Measurements from ENCODE around the gene PKHD1.

GRCh38 chr6:51986864-51987263, 100.5 kb downstream of the PKHD1 start:
- TF ChIP-seq, protein P1, sequence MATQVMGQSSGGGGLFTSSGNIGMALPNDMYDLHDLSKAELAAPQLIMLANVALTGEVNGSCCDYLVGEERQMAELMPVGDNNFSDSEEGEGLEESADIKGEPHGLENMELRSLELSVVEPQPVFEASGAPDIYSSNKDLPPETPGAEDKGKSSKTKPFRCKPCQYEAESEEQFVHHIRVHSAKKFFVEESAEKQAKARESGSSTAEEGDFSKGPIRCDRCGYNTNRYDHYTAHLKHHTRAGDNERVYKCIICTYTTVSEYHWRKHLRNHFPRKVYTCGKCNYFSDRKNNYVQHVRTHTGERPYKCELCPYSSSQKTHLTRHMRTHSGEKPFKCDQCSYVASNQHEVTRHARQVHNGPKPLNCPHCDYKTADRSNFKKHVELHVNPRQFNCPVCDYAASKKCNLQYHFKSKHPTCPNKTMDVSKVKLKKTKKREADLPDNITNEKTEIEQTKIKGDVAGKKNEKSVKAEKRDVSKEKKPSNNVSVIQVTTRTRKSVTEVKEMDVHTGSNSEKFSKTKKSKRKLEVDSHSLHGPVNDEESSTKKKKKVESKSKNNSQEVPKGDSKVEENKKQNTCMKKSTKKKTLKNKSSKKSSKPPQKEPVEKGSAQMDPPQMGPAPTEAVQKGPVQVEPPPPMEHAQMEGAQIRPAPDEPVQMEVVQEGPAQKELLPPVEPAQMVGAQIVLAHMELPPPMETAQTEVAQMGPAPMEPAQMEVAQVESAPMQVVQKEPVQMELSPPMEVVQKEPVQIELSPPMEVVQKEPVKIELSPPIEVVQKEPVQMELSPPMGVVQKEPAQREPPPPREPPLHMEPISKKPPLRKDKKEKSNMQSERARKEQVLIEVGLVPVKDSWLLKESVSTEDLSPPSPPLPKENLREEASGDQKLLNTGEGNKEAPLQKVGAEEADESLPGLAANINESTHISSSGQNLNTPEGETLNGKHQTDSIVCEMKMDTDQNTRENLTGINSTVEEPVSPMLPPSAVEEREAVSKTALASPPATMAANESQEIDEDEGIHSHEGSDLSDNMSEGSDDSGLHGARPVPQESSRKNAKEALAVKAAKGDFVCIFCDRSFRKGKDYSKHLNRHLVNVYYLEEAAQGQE (IDR thresholded peaks at IDR 0.05; ENCODE audit: insufficient read depth in 1 of 2, low read depth in 2 of 2, low read length in 2 of 2): no peak
- TF ChIP-seq TAF1 (IDR thresholded peaks at IDR 0.05; ENCODE audit: borderline replicate concordance, insufficient read depth, low read length) (no peak), SIN3A (IDR thresholded peaks at IDR 0.05; ENCODE audit: borderline replicate concordance, insufficient read depth, low read length) (no peak), POLR2AphosphoS5 (IDR thresholded peaks at IDR 0.05; ENCODE audit: low read depth, low read length) (no peak)
